ENCODE data around the gene NBPF4. TPM values are rescaled to one million over a fixed set of nuclear protein-coding genes. Genes with fewer than 3 reads are reported as not detected.

The NBPF4 gene
- total RNA-seq, 1 experiment from 2014 or later: not detected

Other genes starting within 250 kb of the NBPF4 start
- 28.7 and 32.2 TPM in 2 replicates for gene SLC25A24, start 43.7 kb downstream of the NBPF4 start, total RNA-seq (2014; rRNA removed; shearing (Covaris generic))
- gene NBPF6, start 206.3 kb upstream of the NBPF4 start, total RNA-seq (2014; rRNA removed; shearing (Covaris generic)): not detected in 2 replicates

Data from H4 (cell line).